Tibial nerve (tissue), 4 donors: ENCODE data around the gene NKX2-2. TPM values are rescaled to one million over a fixed set of nuclear protein-coding genes. Genes with fewer than 3 reads are reported as not detected.

ENCODE experiments used
- DNase-seq, 2 donors: peaks; one replicate each; pipeline ENCODE4 v3.0.0-alpha.2; 2019; ENCODE audit warnings: low spot score in 2 of 2
- H3K27ac ChIP-seq, 4 donors: fragments of 200-600 bp; sonication (generic) in 3 of 4; one replicate each; pipeline ENCODE4 v1.5.1; 2017 to 2019; ENCODE audit warnings: mild to moderate bottlenecking in 1 of 4
- H3K27me3 ChIP-seq, 2 donors: fragments of 200-600 bp; sonication (generic) in 1 of 2; one replicate each; pipeline versions ENCODE4 v1.5.1 to v1.6.0; 2017 to 2019
- H3K36me3 ChIP-seq, 3 donors: fragments of 200-600 bp; sonication (generic); one replicate each; pipeline ENCODE4 v1.5.1; 2018 to 2019
- H3K4me1 ChIP-seq, 4 donors: fragments of 200-600 bp; sonication (generic) in 3 of 4; one replicate each; pipeline ENCODE4 v1.5.1; 2017 to 2019
- H3K4me3 ChIP-seq, 4 donors: fragments of 200-600 bp; sonication (generic) in 3 of 4; one replicate each; pipeline ENCODE4 v1.5.1; 2017 to 2019; ENCODE audit warnings: mild to moderate bottlenecking in 1 of 4, moderate library complexity in 1 of 4
- H3K9me3 ChIP-seq, 4 donors: fragments of 200-600 bp; sonication (generic) in 3 of 4; one replicate each; pipeline ENCODE4 v1.5.1; 2017 to 2019
- EP300 ChIP-seq, 2 donors: sonication (generic); formaldehyde crosslinking; IDR thresholded peaks; one replicate each; pipeline ENCODE4 v1.6.1; 2017; ENCODE audit warnings: antibody characterized with exemption in 2 of 2, mild to moderate bottlenecking in 1 of 2
- POLR2A ChIP-seq, 2 donors: fragments of 450-650 bp; IDR thresholded peaks; one replicate each; pipeline ENCODE4 v1.6.1; 2017; ENCODE audit warnings: antibody characterized with exemption in 2 of 2, mild to moderate bottlenecking in 2 of 2, moderate library complexity in 2 of 2
- WGBS, 2 donors: methylation state at CpG; one replicate each; pipeline ENCODE4 v1.1.5; 2018; 5-methylcytosine and 5-hydroxymethylcytosine counted together
- total RNA-seq, 4 donors: library from RNA; depleted of rRNA; stranded (reverse); fragments of >200 nt; gene quantifications; one replicate each; pipeline ENCODE4 v1.1.0, GENCODE V29; 2016
- TF ChIP-seq, protein P1 (sequence below), 5 experiments: fragments of 200-600 bp in 3 of 5; fragments of 450-650 bp in 2 of 5; sonication (generic) in 3 of 5; IDR thresholded peaks; one replicate each; pipeline ENCODE4 v1.5.1; 2016 to 2019; ENCODE audit warnings: antibody characterized with exemption in 5 of 5, mild to moderate bottlenecking in 3 of 5, moderate library complexity in 2 of 5

Gene NKX2-2
- total RNA-seq, 4 donors from 2014 or later = not detected

DNA sequence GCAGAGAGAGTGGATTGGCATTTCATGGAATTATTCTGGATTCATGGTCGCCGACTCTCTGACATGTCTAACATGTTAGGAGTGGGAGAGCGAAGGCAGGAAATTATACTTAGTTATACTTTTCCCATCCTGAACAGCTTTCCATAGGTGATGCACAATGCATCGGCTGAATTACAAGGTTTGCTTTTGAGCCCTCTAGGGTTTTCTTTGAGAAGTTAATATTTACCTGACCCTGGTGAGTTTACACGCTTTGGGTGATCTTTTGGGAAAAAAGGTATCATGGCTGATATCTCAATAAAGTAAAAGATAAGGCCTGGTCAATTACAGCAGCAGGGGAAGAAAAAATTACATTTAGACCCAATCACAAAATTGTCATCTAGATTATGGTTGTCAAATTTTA lies 14.0 kb upstream of the NKX2-2 start:
- 80 to 84% methylated on average over 5 of the region's 5 CpGs for WGBS, 2 donors
- peaks cover 0 to 55% of the 10 kb centered on the region in 2 donors for H3K27me3 ChIP-seq
- no peak overlapping the region for H3K4me3 ChIP-seq
- H3K9me3 ChIP-seq = no peaks in the 10 kb centered on the region
- peaks cover 0 to 4% (median 0%) of the 10 kb centered on the region in 4 donors for H3K4me1 ChIP-seq
- no peak for TF ChIP-seq POLR2A (IDR thresholded peaks at IDR 0.05)
- TF ChIP-seq, protein P1, sequence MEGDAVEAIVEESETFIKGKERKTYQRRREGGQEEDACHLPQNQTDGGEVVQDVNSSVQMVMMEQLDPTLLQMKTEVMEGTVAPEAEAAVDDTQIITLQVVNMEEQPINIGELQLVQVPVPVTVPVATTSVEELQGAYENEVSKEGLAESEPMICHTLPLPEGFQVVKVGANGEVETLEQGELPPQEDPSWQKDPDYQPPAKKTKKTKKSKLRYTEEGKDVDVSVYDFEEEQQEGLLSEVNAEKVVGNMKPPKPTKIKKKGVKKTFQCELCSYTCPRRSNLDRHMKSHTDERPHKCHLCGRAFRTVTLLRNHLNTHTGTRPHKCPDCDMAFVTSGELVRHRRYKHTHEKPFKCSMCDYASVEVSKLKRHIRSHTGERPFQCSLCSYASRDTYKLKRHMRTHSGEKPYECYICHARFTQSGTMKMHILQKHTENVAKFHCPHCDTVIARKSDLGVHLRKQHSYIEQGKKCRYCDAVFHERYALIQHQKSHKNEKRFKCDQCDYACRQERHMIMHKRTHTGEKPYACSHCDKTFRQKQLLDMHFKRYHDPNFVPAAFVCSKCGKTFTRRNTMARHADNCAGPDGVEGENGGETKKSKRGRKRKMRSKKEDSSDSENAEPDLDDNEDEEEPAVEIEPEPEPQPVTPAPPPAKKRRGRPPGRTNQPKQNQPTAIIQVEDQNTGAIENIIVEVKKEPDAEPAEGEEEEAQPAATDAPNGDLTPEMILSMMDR (IDR thresholded peaks at IDR 0.05) = no peak
- no peak for TF ChIP-seq EP300 (IDR thresholded peaks at IDR 0.05)
- H3K27ac ChIP-seq = no peak overlapping the region
- no peak for DNase-seq
- no peaks in the 10 kb centered on the region for H3K36me3 ChIP-seq

GRCh38 chr20:21526776-21527175 lies 12.9 kb upstream of the NKX2-2 start:
- Histone ChIP-seq H3K4me3 (no peak overlapping the region), H3K27me3 (peaks cover 0 to 63% of the 10 kb centered on the region in 2 donors), H3K9me3 (no peaks in the 10 kb centered on the region), H3K36me3 (no peaks in the 10 kb centered on the region), H3K27ac (no peak overlapping the region), H3K4me1 (peaks cover 0 to 15% (median 0%) of the 10 kb centered on the region in 4 donors)
- no peak for DNase-seq
- TF ChIP-seq, protein P1 (IDR thresholded peaks at IDR 0.05) = no peak
- no peak for TF ChIP-seq POLR2A (IDR thresholded peaks at IDR 0.05)
- no peak for TF ChIP-seq EP300 (IDR thresholded peaks at IDR 0.05)

GRCh38 chr20:21523895-21524294 lies 10.0 kb upstream of the NKX2-2 start:
- H3K4me1 ChIP-seq = peaks cover 0 to 25% (median 0%) of the 10 kb centered on the region in 4 donors
- H3K4me3 ChIP-seq = no peak overlapping the region
- H3K27me3 ChIP-seq = peaks cover 0 to 88% of the 10 kb centered on the region in 2 donors
- H3K27ac ChIP-seq = no peak overlapping the region
- H3K9me3 ChIP-seq = no peaks in the 10 kb centered on the region
- DNase-seq = no peak
- 16% methylated on average over 2 of the region's 2 CpGs for WGBS, 2 donors
- TF ChIP-seq POLR2A (IDR thresholded peaks at IDR 0.05) (no peak), EP300 (IDR thresholded peaks at IDR 0.05) (no peak)
- TF ChIP-seq, protein P1 (IDR thresholded peaks at IDR 0.05) = no peak
- H3K36me3 ChIP-seq = no peaks in the 10 kb centered on the region

DNA sequence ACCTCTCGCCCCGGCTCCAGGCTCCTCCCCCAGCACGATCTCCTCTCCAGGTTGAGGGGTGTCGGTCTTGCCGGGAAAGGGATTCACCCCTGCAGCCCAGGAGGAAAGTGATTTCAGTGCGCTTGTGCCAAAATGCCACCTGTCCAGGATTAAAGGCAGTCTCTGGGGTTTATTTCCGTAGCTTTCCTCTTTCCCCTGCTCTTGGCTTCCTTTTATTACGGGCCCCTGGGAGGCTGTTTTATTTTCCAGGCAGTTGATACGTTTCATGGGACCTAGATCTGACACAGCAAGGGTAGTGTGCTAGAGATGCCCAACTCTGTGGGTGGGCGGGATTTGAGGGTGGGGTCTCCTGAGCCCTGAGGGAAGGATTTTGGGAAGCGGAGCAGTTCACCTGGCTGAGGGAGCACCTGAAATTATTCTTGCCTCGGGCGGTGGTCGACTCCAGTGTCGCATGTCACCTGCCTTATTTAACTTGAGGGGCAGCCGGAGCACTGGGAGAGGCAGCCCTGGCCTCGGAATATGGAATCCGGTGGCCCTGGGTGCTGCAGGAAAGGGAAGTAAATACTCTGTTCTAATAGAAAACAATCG lies 9.5 kb upstream of the NKX2-2 start:
- TF ChIP-seq EP300 (IDR thresholded peaks at IDR 0.05) (no peak), POLR2A (IDR thresholded peaks at IDR 0.05) (no peak)
- TF ChIP-seq, protein P1 (IDR thresholded peaks at IDR 0.05) = no peak
- DNase-seq = no peak
- Histone ChIP-seq H3K4me1 (peaks cover 0 to 26% (median 0%) of the 10 kb centered on the region in 4 donors), H3K27me3 (peaks cover 0 to 93% of the 10 kb centered on the region in 2 donors), H3K4me3 (no peak overlapping the region), H3K36me3 (no peaks in the 10 kb centered on the region), H3K9me3 (no peaks in the 10 kb centered on the region), H3K27ac (no peak overlapping the region)
- WGBS, 2 donors = 4% methylated on average over 19 of the region's 19 CpGs

DNA sequence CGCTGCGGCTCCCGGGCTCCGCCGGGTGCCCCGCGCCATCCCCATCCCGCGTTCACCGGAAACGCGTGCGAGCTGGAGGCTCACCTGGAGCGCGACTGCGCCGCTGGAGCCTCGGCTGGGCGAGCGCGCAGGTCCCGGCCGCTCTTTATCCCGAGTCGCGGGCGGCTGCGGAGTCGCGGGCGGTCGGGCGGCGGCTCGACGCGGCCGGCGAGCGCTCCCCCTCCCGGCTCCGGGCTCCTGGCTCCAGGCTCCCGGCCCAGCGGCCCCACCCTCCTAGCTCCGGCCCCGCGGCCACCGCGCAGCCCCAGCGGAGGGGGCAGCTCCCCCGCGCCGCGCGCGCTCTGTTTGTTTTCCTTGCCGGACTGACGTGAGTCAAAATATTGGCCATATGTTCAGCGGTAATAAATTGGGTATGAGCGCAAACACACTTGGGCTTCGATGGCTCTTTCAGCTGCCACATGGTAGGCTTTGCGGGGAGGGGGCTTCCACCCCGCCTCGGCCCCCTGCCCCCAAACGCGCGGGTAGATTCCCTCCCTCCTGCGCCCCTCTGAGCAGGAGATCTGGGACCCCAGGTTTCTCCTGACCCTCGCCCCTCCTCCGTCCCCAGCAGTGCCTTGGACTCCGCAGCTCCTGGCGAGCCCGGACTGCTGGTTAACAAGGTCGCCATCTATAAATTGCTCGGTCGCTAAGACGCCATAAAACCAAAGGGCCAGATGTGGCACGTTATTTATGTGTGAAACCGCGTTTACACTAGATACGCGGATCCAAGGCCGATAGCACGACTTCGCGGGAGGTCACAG lies 8.8 kb upstream of the NKX2-2 start:
- no peak for DNase-seq
- Histone ChIP-seq H3K27me3 (peaks cover 0 to 95% of the 10 kb centered on the region in 2 donors), H3K9me3 (no peaks in the 10 kb centered on the region), H3K27ac (no peak overlapping the region), H3K36me3 (no peaks in the 10 kb centered on the region), H3K4me1 (peaks cover 0 to 33% (median 0%) of the 10 kb centered on the region in 4 donors), H3K4me3 (peak overlapping the region in 1 of 4 donors; percentile 18)
- WGBS, 2 donors = 0 to 1% methylated on average over 19 to 41 of the region's 86 CpGs
- TF ChIP-seq EP300 (IDR thresholded peaks at IDR 0.05) (no peak), POLR2A (IDR thresholded peaks at IDR 0.05) (no peak)
- TF ChIP-seq, protein P1 (IDR thresholded peaks at IDR 0.05) = no peak
